IMR-90 (cell line): ENCODE results near the gene FADS2. TPM values are rescaled to one million over a fixed set of nuclear protein-coding genes. Genes with fewer than 3 reads are reported as not detected.

Experiments used
- ATAC-seq: fragments of 200-7000 bp; cut with Tn5 transposase; 2 replicates; pipeline ENCODE4 v1.9.1; 2020; ENCODE audit warnings: low read depth, mild to moderate bottlenecking, moderate library complexity
- BruUV-seq: library from RNA; stranded (reverse); fragments of 400-500 nt; replicated peaks from 2 replicates; lab custom pipeline; 2021; lab: Mats Ljungman, UMichigan
- CTCF ChIA-PET: fragments of 300-600 bp; formaldehyde crosslinking; extraction: SDS; loops from one replicate; lab custom pipeline; 2021; ENCODE audit warnings: antibody characterized with exemption; lab: Yijun Ruan, JAX
- POLR2A ChIA-PET: fragments of 300-600 bp; sonication (Branson Sonifier 250); formaldehyde crosslinking; loops from one replicate; lab custom pipeline; 2022; ENCODE audit warnings: antibody characterized with exemption; ENCODE audit not compliant: unreplicated experiment; lab: Charles Lee
- DNase-seq: peaks from one replicate; pipeline ENCODE4 v3.0.0; 2013
- H2AFZ ChIP-seq: replicated peaks from 2 replicates; pipeline ENCODE3; 2013; ENCODE audit warnings: low read length, mild to moderate bottlenecking; ENCODE audit not compliant: poor library complexity
- H2AK5ac ChIP-seq: 2 replicates; pipeline ENCODE4 v1.6.1; 2013; ENCODE audit warnings: low read depth, low read length, inconsistent platforms
- H2AK9ac ChIP-seq: replicated peaks from 2 replicates; pipeline ENCODE3; 2013; ENCODE audit warnings: mild to moderate bottlenecking, low read depth, low read length, moderate library complexity; ENCODE audit not compliant: poor library complexity
- H2BK120ac ChIP-seq: 2 replicates; pipeline ENCODE4 v1.6.1; 2013; ENCODE audit warnings: low read depth, low read length, inconsistent platforms
- H2BK15ac ChIP-seq: 3 replicates; pipeline ENCODE4 v1.6.1; 2013; ENCODE audit warnings: low read depth, low read length, inconsistent platforms
- H2BK20ac ChIP-seq: 2 replicates; pipeline ENCODE4 v1.6.1; 2013; ENCODE audit warnings: low read depth, mild to moderate bottlenecking, inconsistent platforms, low read length, moderate library complexity
- H2BK5ac ChIP-seq: 2 replicates; pipeline ENCODE4 v1.6.1; 2013; ENCODE audit warnings: mild to moderate bottlenecking, low read depth, low read length, inconsistent platforms; ENCODE audit not compliant: poor library complexity, severe bottlenecking
- H3K14ac ChIP-seq: replicated peaks from 2 replicates; pipeline ENCODE4 v1.6.1; 2013; ENCODE audit warnings: low read depth, low read length, inconsistent platforms
- H3K18ac ChIP-seq: 2 replicates; pipeline ENCODE4 v1.6.1; 2013; ENCODE audit warnings: low read depth, low read length, control low read depth
- H3K23ac ChIP-seq: 2 replicates; pipeline ENCODE4 v1.6.1; 2013; ENCODE audit warnings: low read depth, low read length, inconsistent platforms
- H3K27ac ChIP-seq: 2 replicates; pipeline ENCODE4 v1.5.1; 2013; ENCODE audit warnings: mild to moderate bottlenecking, control low read depth, low read length; ENCODE audit not compliant: insufficient read depth
- H3K27me3 ChIP-seq: 2 replicates; pipeline ENCODE4 v1.6.1; 2013; ENCODE audit warnings: low read length; ENCODE audit not compliant: control insufficient read depth, insufficient read depth
- H3K36me3 ChIP-seq: 2 replicates; pipeline ENCODE4 v1.6.1; 2013; ENCODE audit warnings: low read length, mixed read lengths; ENCODE audit not compliant: control insufficient read depth, insufficient read depth
- H3K4ac ChIP-seq: 2 replicates; pipeline ENCODE4 v1.6.1; 2013; ENCODE audit warnings: low read depth, low read length, inconsistent platforms
- H3K4me1 ChIP-seq: 2 replicates; pipeline ENCODE4 v1.6.1; 2013; ENCODE audit warnings: low read length, mixed read lengths; ENCODE audit not compliant: control insufficient read depth, insufficient read depth
- H3K4me2 ChIP-seq: 2 replicates; pipeline ENCODE4 v1.6.1; 2013; ENCODE audit warnings: low read depth, mild to moderate bottlenecking, control low read depth, low read length, moderate library complexity
- H3K4me3 ChIP-seq: 2 replicates; pipeline ENCODE4 v1.5.1; 2013; ENCODE audit warnings: low read depth, mild to moderate bottlenecking, control low read depth, low read length, moderate library complexity; ENCODE audit not compliant: insufficient read depth
- H3K56ac ChIP-seq: 2 replicates; pipeline ENCODE4 v1.6.1; 2013; ENCODE audit warnings: low read length, inconsistent platforms; ENCODE audit not compliant: insufficient read depth; ENCODE audit errors: extremely low read depth
- H3K79me1 ChIP-seq, 2 experiments: 2 replicates each; pipeline ENCODE4 v1.6.1; 2013; ENCODE audit warnings: low read length in 2 of 2, inconsistent platforms in 1 of 2, low read depth in 1 of 2
- H3K9ac ChIP-seq: 2 replicates; pipeline ENCODE4 v1.6.1; 2013; ENCODE audit warnings: low read depth, low read length, control low read depth
- H3K9me1 ChIP-seq: 2 replicates; pipeline ENCODE4 v1.6.1; 2013; ENCODE audit warnings: low read length, inconsistent platforms; ENCODE audit not compliant: insufficient read depth
- H3K9me3 ChIP-seq: 2 replicates; pipeline ENCODE4 v1.6.1; 2013; ENCODE audit warnings: low read length; ENCODE audit not compliant: control insufficient read depth, insufficient read depth
- H4K20me1 ChIP-seq: 2 replicates; pipeline ENCODE4 v1.6.1; 2013; ENCODE audit warnings: low read length, inconsistent platforms; ENCODE audit not compliant: insufficient read depth
- H4K5ac ChIP-seq: 2 replicates; pipeline ENCODE4 v1.6.1; 2013; ENCODE audit warnings: mild to moderate bottlenecking, low read depth, low read length, control low read depth
- H4K8ac ChIP-seq, 2 experiments: 2 replicates each; pipeline ENCODE4 v1.6.1; 2013; ENCODE audit warnings: low read depth in 2 of 2, low read length in 2 of 2, control low read depth in 1 of 2, inconsistent platforms in 1 of 2
- H4K91ac ChIP-seq: 2 replicates; pipeline ENCODE4 v1.6.1; 2013; ENCODE audit warnings: low read depth, low read length, inconsistent platforms; ENCODE audit not compliant: insufficient read depth
- BHLHE40 ChIP-seq: fragments of 150-350 bp; IDR thresholded peaks from 2 replicates; pipeline ENCODE4 v1.6.1; 2016; ENCODE audit warnings: mild to moderate bottlenecking, low read depth, low read length
- CEBPB ChIP-seq: IDR thresholded peaks from 2 replicates; pipeline ENCODE4 v1.6.1; 2012; ENCODE audit warnings: low read depth, low read length, improper control_type of control experiment
- CHD1 ChIP-seq: IDR thresholded peaks from 2 replicates; pipeline ENCODE4 v1.6.1; 2012; ENCODE audit warnings: low read depth, low read length, improper control_type of control experiment
- CTCF ChIP-seq: conservative IDR thresholded peaks from 2 replicates; pipeline ENCODE4 v1.5.1; 2012; ENCODE audit warnings: mild to moderate bottlenecking, low read depth, low read length, improper control_type of control experiment
- ELK1 ChIP-seq: fragments of 150-350 bp; IDR thresholded peaks from 2 replicates; pipeline ENCODE4 v1.6.1; 2016; ENCODE audit warnings: low read depth, mild to moderate bottlenecking, low read length, moderate library complexity, borderline replicate concordance
- MXI1 ChIP-seq: IDR thresholded peaks from 2 replicates; pipeline ENCODE4 v1.6.1; 2012; ENCODE audit warnings: low read depth, mild to moderate bottlenecking, low read length, moderate library complexity, borderline replicate concordance
- NFE2L2 ChIP-seq: fragments of 150-350 bp; IDR thresholded peaks from 2 replicates; pipeline ENCODE4 v1.6.1; 2016; ENCODE audit warnings: low read depth, mild to moderate bottlenecking, low read length
- USF2 ChIP-seq: fragments of 150-350 bp; IDR thresholded peaks from 2 replicates; pipeline ENCODE4 v1.6.1; 2017; ENCODE audit warnings: mild to moderate bottlenecking, antibody characterized with exemption, low read length, low read depth
- WGBS, 2 experiments: methylation state at CpG; one replicate each; pipeline versions ENCODE4 v1.1.5 to v1.1.7; 2013; ENCODE audit warnings: missing lambda C conversion rate in 2 of 2; ENCODE audit not compliant: insufficient read length in 1 of 2; ENCODE audit errors: extremely low coverage in 2 of 2; 5-methylcytosine and 5-hydroxymethylcytosine counted together
- dilution Hi-C: fragments of 300-500 bp; cut with HindIII; formaldehyde crosslinking; loops from one replicate; pipeline ENCODE4 v1.14.3; 2018; ENCODE audit warnings: low sequenced_read_pairs; ENCODE audit not compliant: unreplicated experiment
- in situ Hi-C: fragments of 300-500 bp; cut with MboI; formaldehyde crosslinking; loops from 3 replicates; pipeline ENCODE4 v1.14.3; 2019; ENCODE audit warnings: low sequenced_read_pairs, inconsistent platforms, mixed read lengths
- intact Hi-C: fragments of 100-400 bp; cut with micrococcal nuclease; formaldehyde crosslinking; loops from 2 replicates; pipeline ENCODE4 v1.10.0; 2022
- polyA plus RNA-seq, 3 experiments: library from polyadenylated mRNA; depleted of rRNA; stranded (reverse); fragments of >200 nt; gene quantifications; 2 replicates each; pipeline ENCODE4 v1.2.3, GENCODE V29; 2012; ENCODE audit warnings: low replicate concordance in 1 of 3
- total RNA-seq: library from RNA; depleted of rRNA; stranded (reverse); fragments of >200 nt; gene quantifications from 2 replicates; pipeline ENCODE4 v1.2.3, GENCODE V29; 2012

The FADS2 gene
- total and polyA plus RNA-seq, 2 of the 4 experiments (the other 2 are of a cell fraction), result 33.3 to 88.4 TPM

DNA sequence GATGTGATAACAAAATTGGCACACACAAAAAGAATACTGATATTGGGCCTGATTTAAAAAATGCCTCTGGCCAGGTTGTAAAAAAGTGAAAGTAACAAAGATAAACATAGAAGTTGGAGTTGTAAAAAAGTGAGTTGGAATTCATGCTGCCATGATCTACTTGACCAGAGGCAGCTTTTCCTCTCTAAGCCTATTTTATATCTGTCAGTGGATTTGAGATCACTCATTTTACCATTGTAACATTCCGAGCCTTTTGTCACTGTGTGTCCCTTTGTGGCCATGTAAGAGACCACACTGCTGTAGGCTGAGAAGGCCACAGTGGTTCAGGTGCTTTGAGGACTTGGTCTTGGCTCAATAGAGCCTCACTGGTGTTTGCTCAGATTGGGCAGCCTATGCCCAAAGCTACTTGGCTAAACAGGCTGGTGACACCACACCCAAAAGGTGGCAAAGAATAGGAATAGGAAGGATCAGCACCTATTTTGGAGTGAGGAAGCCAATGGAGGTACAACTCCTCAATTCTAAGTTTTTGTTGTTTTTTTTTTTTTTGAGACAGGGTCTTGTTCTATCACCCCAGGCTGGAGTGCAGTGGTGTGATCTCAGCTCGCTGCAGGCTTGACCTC, 28.3 kb upstream of the FADS2 start:
- dilution Hi-C loops, result no loop called here
- peaks cover 21 to 56% of the 10 kb centered on the region in 2 experiments for H3K79me1 ChIP-seq
- ATAC-seq (no peak), DNase-seq (no peak)
- TF ChIP-seq ELK1 (no peak), NFE2L2 (no peak), CHD1 (no peak), MXI1 (no peak), CTCF (no peak), USF2 (no peak), CEBPB (no peak), BHLHE40 (no peak)
- ChIA-PET CTCF (interaction anchor here (1.2 kb wide), 1 partner anchor 15 kb away, joined by 3 read pairs; no protein-coding TSS in a partner anchor), POLR2A (interaction anchor here (0.5 kb wide), 1 partner anchor 35 kb away, joined by 3 read pairs; no protein-coding TSS in a partner anchor)
- H3K56ac ChIP-seq, result no peak overlapping the region
- peaks cover 22% of the 10 kb centered on the region for H3K36me3 ChIP-seq
- H3K27me3 ChIP-seq, result no peaks in the 10 kb centered on the region
- no peak overlapping the region for H3K4ac ChIP-seq
- H4K5ac ChIP-seq, result no peak overlapping the region
- no peak overlapping the region for H3K27ac ChIP-seq
- no peak overlapping the region for H3K4me2 ChIP-seq
- H2BK15ac ChIP-seq, result no peak overlapping the region
- H3K9me3 ChIP-seq, result no peaks in the 10 kb centered on the region
- no peak overlapping the region for H4K91ac ChIP-seq
- peaks cover 6% of the 10 kb centered on the region for H4K20me1 ChIP-seq
- peaks cover 9% of the 10 kb centered on the region for H3K9me1 ChIP-seq
- H2AK5ac ChIP-seq, result no peak overlapping the region
- H4K8ac ChIP-seq, result no peak overlapping the region
- H3K4me3 ChIP-seq, result no peak overlapping the region
- H3K23ac ChIP-seq, result no peak overlapping the region
- BruUV-seq, result no TSS peak
- intact Hi-C loops, result no loop called here
- H3K14ac ChIP-seq, result no peak overlapping the region
- no peak overlapping the region for H2AFZ ChIP-seq
- peaks cover 3% of the 10 kb centered on the region for H3K4me1 ChIP-seq
- no peak overlapping the region for H2BK120ac ChIP-seq
- no peak overlapping the region for H3K18ac ChIP-seq
- 100% methylated on average over 1 of the region's 2 CpGs; no CpG with 5 or more reads in 1 of the 2 experiments for WGBS, 2 experiments
- H2BK5ac ChIP-seq, result no peak overlapping the region
- peak overlapping the region; percentile 16 for H2AK9ac ChIP-seq
- in situ Hi-C loops, result loop anchor here (5.0 to 10.0 kb wide), 2 partner anchors 153 to 305 kb away; partner anchors contain the start of gene BEST1
- no peak overlapping the region for H2BK20ac ChIP-seq
- no peak overlapping the region for H3K9ac ChIP-seq
